PFSK-1 (cell line): ENCODE measurements around the gene TTBK1.

ENCODE experiments used
- FOXP2 ChIP-seq: optimal IDR thresholded peaks from 2 replicates; pipeline ENCODE3; 2011; ENCODE audit warnings: borderline replicate concordance, control low read depth, inconsistent platforms; ENCODE audit not compliant: insufficient read depth; ENCODE audit errors: extremely low read length, extremely low read depth
- POLR2AphosphoS5 ChIP-seq: IDR thresholded peaks from 2 replicates; pipeline ENCODE4 v1.6.1; 2012; ENCODE audit warnings: low read depth, mild to moderate bottlenecking, control low read depth, low read length, moderate library complexity
- REST ChIP-seq, 2 experiments: IDR thresholded peaks; 2 replicates each; pipeline versions ENCODE4 v1.6.1 to v1.8.0; 2011 to 2012; ENCODE audit warnings: low read depth in 2 of 2, low read length in 2 of 2, control low read depth in 1 of 2, inconsistent platforms in 1 of 2, mild to moderate bottlenecking in 1 of 2, moderate library complexity in 1 of 2; ENCODE audit not compliant: insufficient read depth in 1 of 2
- SIN3A ChIP-seq: IDR thresholded peaks from 2 replicates; pipeline ENCODE4 v1.6.1; 2012; ENCODE audit warnings: mild to moderate bottlenecking, low read length, moderate library complexity, borderline replicate concordance; ENCODE audit not compliant: insufficient read depth
- TAF1 ChIP-seq: IDR thresholded peaks from 2 replicates; pipeline ENCODE4 v1.6.1; 2012; ENCODE audit warnings: low read length, control low read depth, borderline replicate concordance; ENCODE audit not compliant: insufficient read depth

DNA sequence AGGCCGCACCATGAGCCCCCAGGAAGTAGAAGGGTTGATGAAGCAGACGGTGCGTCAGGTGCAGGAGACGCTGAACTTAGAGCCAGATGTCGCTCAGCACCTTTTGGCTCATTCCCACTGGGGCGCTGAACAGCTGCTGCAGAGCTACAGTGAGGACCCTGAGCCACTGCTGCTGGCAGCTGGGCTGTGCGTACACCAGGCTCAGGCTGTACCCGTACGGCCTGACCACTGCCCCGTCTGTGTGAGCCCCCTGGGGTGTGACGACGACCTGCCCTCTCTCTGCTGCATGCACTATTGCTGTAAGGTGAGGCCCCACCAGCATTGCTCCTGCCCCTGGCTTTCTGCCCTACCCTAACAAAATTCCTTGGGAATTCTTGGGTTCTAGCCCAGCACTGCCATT, 27.1 kb upstream of the TTBK1 start:
- TF ChIP-seq TAF1 (no peak), POLR2AphosphoS5 (no peak), REST (IDR thresholded peaks at IDR 0.05; ENCODE audit: insufficient read depth in 1 of 2, low read depth in 2 of 2, low read length in 2 of 2) (no peak), SIN3A (no peak), FOXP2 (no peak)
